Thymus (tissue), 11 donors: ENCODE results near the gene TSBP1. TPM values are rescaled to one million over a fixed set of nuclear protein-coding genes. Genes with fewer than 3 reads are reported as not detected.
"Not testable (repeated sequence)": the region's sequence is repeated elsewhere in the genome, so short reads cannot be mapped to it uniquely, and the experiment has no call there.

Experiments
- DNase-seq, 9 donors: peaks; one replicate each; pipeline ENCODE4 v3.0.0-alpha.2; 2013; ENCODE audit warnings: low spot score in 9 of 9, low read depth in 6 of 9, missing footprints in 1 of 9
- H3K27ac ChIP-seq, 2 donors: one replicate each; pipeline ENCODE4 v1.5.1; 2013; ENCODE audit warnings: control low read depth in 1 of 2, low read depth in 1 of 2, low read length in 1 of 2, mild to moderate bottlenecking in 1 of 2, moderate library complexity in 1 of 2
- H3K27me3 ChIP-seq, 2 donors: one replicate each; pipeline ENCODE4 v1.5.1; 2013; ENCODE audit warnings: low read length in 1 of 2; ENCODE audit not compliant: control insufficient read depth in 2 of 2, insufficient read depth in 1 of 2
- H3K36me3 ChIP-seq, 2 donors: one replicate each; pipeline ENCODE4 v1.5.1; 2013; ENCODE audit warnings: low read length in 1 of 2, mild to moderate bottlenecking in 1 of 2, moderate library complexity in 1 of 2; ENCODE audit not compliant: control insufficient read depth in 2 of 2, insufficient read depth in 2 of 2
- H3K4me1 ChIP-seq, 2 donors: one replicate each; pipeline ENCODE4 v1.5.1; 2013; ENCODE audit warnings: low read length in 2 of 2; ENCODE audit not compliant: control insufficient read depth in 2 of 2, insufficient read depth in 2 of 2
- H3K4me3 ChIP-seq, 2 donors: one replicate each; pipeline ENCODE4 v1.5.1; 2013; ENCODE audit warnings: low read length in 2 of 2, control low read depth in 1 of 2, mild to moderate bottlenecking in 1 of 2
- H3K9me3 ChIP-seq, 2 donors: one replicate each; pipeline ENCODE4 v1.5.1; 2013; ENCODE audit warnings: low read length in 1 of 2, mild to moderate bottlenecking in 1 of 2; ENCODE audit not compliant: control insufficient read depth in 2 of 2, insufficient read depth in 1 of 2
- WGBS: extraction: QIAGEN DNeasy Blood & Tissue Kit; methylation state at CpG from one replicate; pipeline ENCODE4 v1.1.7; 2013; 5-methylcytosine and 5-hydroxymethylcytosine counted together
- polyA plus RNA-seq: library from polyadenylated mRNA; stranded (reverse); fragments of 200-250 nt; gene quantifications from one replicate; pipeline ENCODE4 v1.2.3, GENCODE V29; 2013
- total RNA-seq: library from RNA; stranded (reverse); fragments of 120-200 nt; gene quantifications from one replicate; pipeline ENCODE4 v1.2.4, GENCODE V29; 2013
- donor health status: healthy.

TSBP1 gene
- total and polyA plus RNA-seq, 2 donors, result not detected

GRCh38 chr6:32271429-32271828 is 100.3 kb downstream of the TSBP1 start:
- DNase-seq, result peak in 1 of 9 donors; percentile 19
- Histone ChIP-seq H3K27ac (no peak overlapping the region), H3K27me3 (no peaks in the 10 kb centered on the region), H3K36me3 (no peaks in the 10 kb centered on the region), H3K4me3 (no peak overlapping the region), H3K9me3 (no peaks in the 10 kb centered on the region), H3K4me1 (no peaks in the 10 kb centered on the region)
- 49% methylated on average over 1 of the region's 1 CpG for WGBS

GRCh38 chr6:32268459-32268858 is 103.2 kb downstream of the TSBP1 start:
- H3K4me1 ChIP-seq, H3K27me3 ChIP-seq, H3K36me3 ChIP-seq, H3K27ac ChIP-seq, H3K4me3 ChIP-seq, H3K9me3 ChIP-seq, DNase-seq: not testable (repeated sequence)
- 88% methylated on average over 3 of the region's 3 CpGs for WGBS

DNA sequence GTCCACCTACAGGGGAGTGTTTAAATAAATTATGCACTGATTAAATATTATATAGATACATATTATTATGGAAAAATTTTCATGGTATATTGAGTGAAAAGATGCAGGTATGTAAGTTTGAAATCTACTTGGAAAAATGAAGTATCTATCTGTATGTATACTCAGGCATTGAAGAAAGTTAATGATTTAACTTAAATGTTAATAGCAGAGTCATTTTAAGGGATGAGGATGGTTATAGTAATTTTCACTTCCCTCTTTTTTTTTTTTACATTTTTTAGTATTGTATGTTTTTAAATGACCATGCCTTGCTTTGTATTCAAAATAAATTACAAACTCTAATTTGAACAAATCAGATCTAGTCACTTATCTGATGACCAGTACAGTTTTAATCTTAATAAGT is 104.7 kb downstream of the TSBP1 start:
- H3K4me3 ChIP-seq, result no peak overlapping the region
- H3K27me3 ChIP-seq, result no peaks in the 10 kb centered on the region
- no peak overlapping the region for H3K27ac ChIP-seq
- no peaks in the 10 kb centered on the region for H3K9me3 ChIP-seq
- no peaks in the 10 kb centered on the region for H3K4me1 ChIP-seq
- no peaks in the 10 kb centered on the region for H3K36me3 ChIP-seq
- DNase-seq, result no peak

GRCh38 chr6:32257262-32257661 is 114.4 kb downstream of the TSBP1 start:
- 74% methylated on average over 4 of the region's 4 CpGs for WGBS
- not testable (repeated sequence) for H3K4me3 ChIP-seq, H3K36me3 ChIP-seq, DNase-seq, H3K27ac ChIP-seq, H3K9me3 ChIP-seq
- Histone ChIP-seq H3K27me3 (peaks cover 0 to 14% of the 10 kb centered on the region in 2 donors), H3K4me1 (peaks cover 3 to 12% of the 10 kb centered on the region in 2 donors)

- Histone ChIP-seq H3K9me3 (no peaks in the 10 kb centered on the region), H3K4me3 (peak overlapping the region; percentile 25 to 37), H3K27me3 (peaks cover 0 to 14% of the 10 kb centered on the region in 2 donors), H3K27ac (peak overlapping the region; percentile 61 to 87), H3K36me3 (no peaks in the 10 kb centered on the region), H3K4me1 (peaks cover 3 to 12% of the 10 kb centered on the region in 2 donors)
- DNase-seq, result peak in 4 of 9 donors; percentile 27 to 57 (median 53)
- 18% methylated on average over 30 of the region's 30 CpGs for WGBS
These were observed 116.2 kb downstream of the TSBP1 start for GRCh38 chr6:32255199-32256153.

- 45% methylated on average over 12 of the region's 12 CpGs for WGBS
- Histone ChIP-seq H3K27me3 (peaks cover 0 to 14% of the 10 kb centered on the region in 2 donors), H3K27ac (peak overlapping the region; percentile 61 to 87), H3K4me3 (peak overlapping the region; percentile 25 to 37), H3K36me3 (no peaks in the 10 kb centered on the region), H3K9me3 (no peaks in the 10 kb centered on the region), H3K4me1 (peaks cover 3 to 12% of the 10 kb centered on the region in 2 donors)
- no peak for DNase-seq
These were observed 116.9 kb downstream of the TSBP1 start for GRCh38 chr6:32254761-32255198.

DNA sequence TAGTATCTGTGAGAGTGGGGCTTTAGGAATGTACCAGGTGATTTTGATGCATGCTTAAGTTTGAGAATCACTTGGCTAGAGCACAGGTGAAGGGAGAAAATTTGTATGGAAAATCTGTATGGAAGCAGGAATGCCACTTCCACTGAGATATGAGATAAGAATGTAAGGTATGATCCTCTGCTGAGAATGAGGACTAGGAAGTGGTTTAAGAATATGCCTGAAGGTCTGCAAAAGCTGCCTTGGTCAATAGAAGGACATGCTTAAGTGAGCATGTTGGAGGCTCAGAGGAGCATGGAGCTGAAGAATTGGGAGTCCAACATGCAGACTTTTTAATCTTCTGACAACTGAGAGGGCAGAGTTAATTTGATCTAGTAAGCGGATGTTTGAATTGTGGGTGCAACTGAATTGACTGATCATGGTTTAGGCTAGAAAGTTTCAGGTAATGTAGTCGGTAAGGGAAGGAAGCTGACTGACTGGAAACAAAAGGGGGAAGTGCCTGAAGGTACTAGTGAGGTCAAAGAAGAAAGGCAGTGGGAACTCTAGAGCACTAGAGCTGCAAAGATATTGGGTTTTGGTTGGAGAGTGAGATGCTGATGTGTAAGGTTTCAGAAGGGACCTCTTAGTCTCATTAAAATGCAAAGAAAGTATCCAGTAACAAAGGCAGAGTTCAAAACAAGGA is 119.2 kb downstream of the TSBP1 start:
- H3K27me3 ChIP-seq, result peaks cover 0 to 14% of the 10 kb centered on the region in 2 donors
- no peak overlapping the region for H3K27ac ChIP-seq
- peaks cover 3 to 12% of the 10 kb centered on the region in 2 donors for H3K4me1 ChIP-seq
- no peak for DNase-seq
- WGBS, result 52% methylated on average over 2 of the region's 2 CpGs
- no peaks in the 10 kb centered on the region for H3K36me3 ChIP-seq
- H3K4me3 ChIP-seq, result no peak overlapping the region
- H3K9me3 ChIP-seq, result no peaks in the 10 kb centered on the region

DNA sequence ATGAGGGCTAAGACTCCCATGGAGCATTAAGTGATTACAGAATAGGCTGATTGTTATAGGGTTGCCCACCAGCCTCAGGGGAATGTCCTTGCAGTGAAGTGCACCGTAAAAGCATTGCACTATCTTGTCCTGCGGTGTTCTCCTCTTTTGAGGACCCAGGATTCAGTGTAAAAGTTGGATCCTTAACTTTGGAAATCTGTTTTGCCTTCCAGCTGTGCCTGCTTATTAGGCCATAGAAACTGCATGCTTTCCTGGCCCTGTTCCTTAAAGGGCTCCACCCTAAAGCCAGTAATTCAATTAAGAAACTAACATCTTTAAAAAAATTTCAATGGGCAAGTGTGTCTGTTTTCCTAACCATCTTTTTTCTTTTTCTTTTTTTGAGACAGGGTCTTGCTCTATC is 122.4 kb downstream of the TSBP1 start:
- DNase-seq, result no peak
- Histone ChIP-seq H3K9me3 (no peaks in the 10 kb centered on the region), H3K36me3 (no peaks in the 10 kb centered on the region), H3K27ac (no peak overlapping the region), H3K4me1 (peaks cover 2 to 5% of the 10 kb centered on the region in 2 donors), H3K4me3 (no peak overlapping the region), H3K27me3 (peaks cover 0 to 3% of the 10 kb centered on the region in 2 donors)
- WGBS, result 96% methylated on average over 2 of the region's 2 CpGs

- peaks cover 2 to 5% of the 10 kb centered on the region in 2 donors for H3K4me1 ChIP-seq
- H3K27me3 ChIP-seq, result peaks cover 0 to 6% of the 10 kb centered on the region in 2 donors
- DNase-seq, result no peak
- no peak overlapping the region for H3K4me3 ChIP-seq
- WGBS, result 85% methylated on average over 2 of the region's 2 CpGs
- H3K9me3 ChIP-seq, result no peaks in the 10 kb centered on the region
- H3K27ac ChIP-seq, result no peak overlapping the region
- no peaks in the 10 kb centered on the region for H3K36me3 ChIP-seq
These were observed 124.3 kb downstream of the TSBP1 start for GRCh38 chr6:32247401-32247800.
